ENCODE results near the gene SLCO3A1.
"Not testable (repeated sequence)": the region's sequence is repeated elsewhere in the genome, so short reads cannot be mapped to it uniquely, and the experiment has no call there.

SLCO3A1 gene

GRCh38 chr15:92062505-92062904 lies 209.0 kb downstream of the SLCO3A1 start:
- Histone ChIP-seq H4K8ac (ENCODE audit: low read depth, low read length) (no peak overlapping the region), H3K36me3 (ENCODE audit: control insufficient read depth in 1 of 2, insufficient read depth in 2 of 2, low read length in 2 of 2) (no peaks in the 10 kb centered on the region), H3K79me1 (ENCODE audit: low read length) (no peaks in the 10 kb centered on the region), H3K18ac (ENCODE audit: low read length) (no peak overlapping the region), H2AK5ac (ENCODE audit: low read length) (no peak overlapping the region), H2BK5ac (ENCODE audit: low read depth, low read length, poor library complexity) (no peak overlapping the region), H3K9ac (ENCODE audit: low read length) (no peak overlapping the region), H3K14ac (ENCODE audit: low read length) (no peak overlapping the region), H3K4me3 (ENCODE audit: low read depth, low read length) (no peak overlapping the region), H4K91ac (ENCODE audit: low read depth, low read length) (no peak overlapping the region), H4K12ac (ENCODE audit: low read depth, low read length) (no peak overlapping the region), H3K27me3 (ENCODE audit: insufficient read depth, low read length) (no peaks in the 10 kb centered on the region), H2BK120ac (ENCODE audit: insufficient read depth, low read length, poor library complexity) (no peak overlapping the region), H3K27ac (ENCODE audit: low read depth, low read length) (no peak overlapping the region), H3K4me1 (ENCODE audit: control insufficient read depth in 1 of 2, insufficient read depth in 2 of 2, low read length in 2 of 2) (no peaks in the 10 kb centered on the region), H3K4ac (ENCODE audit: low read depth, low read length) (no peak overlapping the region), H3K79me2 (ENCODE audit: control insufficient read depth, insufficient read depth, low read length, poor library complexity) (no peaks in the 10 kb centered on the region), H3K4me2 (ENCODE audit: low read length) (no peak overlapping the region), H2AFZ (ENCODE audit: insufficient read depth, low read length, poor library complexity) (no peak overlapping the region), H3K23ac (ENCODE audit: low read length) (no peak overlapping the region), H3K9me3 (ENCODE audit: insufficient read depth, low read depth, low read length) (no peaks in the 10 kb centered on the region), H2BK12ac (ENCODE audit: low read length) (no peak overlapping the region)
- no CpG with 5 or more reads among the region's 5 CpGs for WGBS (ENCODE audit: extremely low coverage, insufficient coverage, insufficient read length)
- DNase-seq, result no peak

- no peak for DNase-seq
- WGBS (ENCODE audit: extremely low coverage, insufficient coverage, insufficient read length), result no CpG with 5 or more reads among the region's 7 CpGs
Measured at GRCh38 chr15:92068121-92068520, 214.6 kb downstream of the SLCO3A1 start.

GRCh38 chr15:92069308-92070250 lies 216.1 kb downstream of the SLCO3A1 start:
- H3K27ac ChIP-seq (ENCODE audit: low read depth, low read length), result no peak overlapping the region
- no peak overlapping the region for H3K4me2 ChIP-seq (ENCODE audit: low read length)
- no peaks in the 10 kb centered on the region for H3K79me2 ChIP-seq (ENCODE audit: control insufficient read depth, insufficient read depth, low read length, poor library complexity)
- H3K14ac ChIP-seq (ENCODE audit: low read length), result no peak overlapping the region
- H3K27me3 ChIP-seq (ENCODE audit: insufficient read depth, low read length), result no peaks in the 10 kb centered on the region
- H3K79me1 ChIP-seq (ENCODE audit: low read length), result no peaks in the 10 kb centered on the region
- peak overlapping the region; percentile 34 for H4K8ac ChIP-seq (ENCODE audit: low read depth, low read length)
- H2AFZ ChIP-seq (ENCODE audit: insufficient read depth, low read length, poor library complexity), result no peak overlapping the region
- no CpG with 5 or more reads among the region's 20 CpGs for WGBS (ENCODE audit: extremely low coverage, insufficient coverage, insufficient read length)
- no peak overlapping the region for H3K18ac ChIP-seq (ENCODE audit: low read length)
- no peaks in the 10 kb centered on the region for H3K9me3 ChIP-seq (ENCODE audit: insufficient read depth, low read depth, low read length)
- H2BK120ac ChIP-seq (ENCODE audit: insufficient read depth, low read length, poor library complexity), result no peak overlapping the region
- no peaks in the 10 kb centered on the region for H3K36me3 ChIP-seq (ENCODE audit: control insufficient read depth in 1 of 2, insufficient read depth in 2 of 2, low read length in 2 of 2)
- H3K4ac ChIP-seq (ENCODE audit: low read depth, low read length), result no peak overlapping the region
- no peak overlapping the region for H2AK5ac ChIP-seq (ENCODE audit: low read length)
- no peak overlapping the region for H3K9ac ChIP-seq (ENCODE audit: low read length)
- peak; percentile 27 to 55 for DNase-seq
- H3K4me1 ChIP-seq (ENCODE audit: control insufficient read depth in 1 of 2, insufficient read depth in 2 of 2, low read length in 2 of 2), result peaks cover 0 to 3% of the 10 kb centered on the region in 2 experiments
- no peak overlapping the region for H4K12ac ChIP-seq (ENCODE audit: low read depth, low read length)
- H3K4me3 ChIP-seq (ENCODE audit: low read depth, low read length), result no peak overlapping the region
- no peak overlapping the region for H4K91ac ChIP-seq (ENCODE audit: low read depth, low read length)
- no peak overlapping the region for H2BK5ac ChIP-seq (ENCODE audit: low read depth, low read length, poor library complexity)
- no peak overlapping the region for H3K23ac ChIP-seq (ENCODE audit: low read length)
- H2BK12ac ChIP-seq (ENCODE audit: low read length), result no peak overlapping the region

More at GRCh38 chr15:92068121-92068520, 214.6 kb downstream of the SLCO3A1 start:
- Histone ChIP-seq H4K91ac (ENCODE audit: low read depth, low read length) (no peak overlapping the region), H4K8ac (ENCODE audit: low read depth, low read length) (no peak overlapping the region), H4K12ac (ENCODE audit: low read depth, low read length) (no peak overlapping the region), H3K9me3 (ENCODE audit: insufficient read depth, low read depth, low read length) (no peaks in the 10 kb centered on the region), H3K4ac (ENCODE audit: low read depth, low read length) (no peak overlapping the region), H2BK12ac (ENCODE audit: low read length) (no peak overlapping the region), H3K27ac (ENCODE audit: low read depth, low read length) (no peak overlapping the region), H2AK5ac (ENCODE audit: low read length) (no peak overlapping the region), H3K4me1 (ENCODE audit: control insufficient read depth in 1 of 2, insufficient read depth in 2 of 2, low read length in 2 of 2) (peaks cover 0 to 3% of the 10 kb centered on the region in 2 experiments), H3K4me2 (ENCODE audit: low read length) (no peak overlapping the region), H3K36me3 (ENCODE audit: control insufficient read depth in 1 of 2, insufficient read depth in 2 of 2, low read length in 2 of 2) (no peaks in the 10 kb centered on the region), H3K79me2 (ENCODE audit: control insufficient read depth, insufficient read depth, low read length, poor library complexity) (no peaks in the 10 kb centered on the region), H2BK120ac (ENCODE audit: insufficient read depth, low read length, poor library complexity) (no peak overlapping the region), H3K27me3 (ENCODE audit: insufficient read depth, low read length) (no peaks in the 10 kb centered on the region), H2BK5ac (ENCODE audit: low read depth, low read length, poor library complexity) (no peak overlapping the region), H3K79me1 (ENCODE audit: low read length) (no peaks in the 10 kb centered on the region), H3K4me3 (ENCODE audit: low read depth, low read length) (no peak overlapping the region), H3K9ac (ENCODE audit: low read length) (no peak overlapping the region), H3K18ac (ENCODE audit: low read length) (no peak overlapping the region), H2AFZ (ENCODE audit: insufficient read depth, low read length, poor library complexity) (no peak overlapping the region), H3K14ac (ENCODE audit: low read length) (no peak overlapping the region), H3K23ac (ENCODE audit: low read length) (no peak overlapping the region)

- H2AFZ ChIP-seq (ENCODE audit: insufficient read depth, low read length, poor library complexity); H3K79me1 ChIP-seq (ENCODE audit: low read length); H3K9ac ChIP-seq (ENCODE audit: low read length); H3K14ac ChIP-seq (ENCODE audit: low read length); H3K18ac ChIP-seq (ENCODE audit: low read length); H3K4me2 ChIP-seq (ENCODE audit: low read length); H3K4me3 ChIP-seq (ENCODE audit: low read depth, low read length); H3K4ac ChIP-seq (ENCODE audit: low read depth, low read length); H2BK12ac ChIP-seq (ENCODE audit: low read length); H3K23ac ChIP-seq (ENCODE audit: low read length); H2AK5ac ChIP-seq (ENCODE audit: low read length); H3K79me2 ChIP-seq (ENCODE audit: control insufficient read depth, insufficient read depth, low read length, poor library complexity); H3K27ac ChIP-seq (ENCODE audit: low read depth, low read length); H3K9me3 ChIP-seq (ENCODE audit: insufficient read depth, low read depth, low read length); H4K12ac ChIP-seq (ENCODE audit: low read depth, low read length); H3K4me1 ChIP-seq (ENCODE audit: control insufficient read depth in 1 of 2, insufficient read depth in 2 of 2, low read length in 2 of 2); DNase-seq; H2BK120ac ChIP-seq (ENCODE audit: insufficient read depth, low read length, poor library complexity); H4K91ac ChIP-seq (ENCODE audit: low read depth, low read length); H3K27me3 ChIP-seq (ENCODE audit: insufficient read depth, low read length); H2BK5ac ChIP-seq (ENCODE audit: low read depth, low read length, poor library complexity); H3K36me3 ChIP-seq (ENCODE audit: control insufficient read depth in 1 of 2, insufficient read depth in 2 of 2, low read length in 2 of 2): not testable (repeated sequence)
- WGBS (ENCODE audit: extremely low coverage, insufficient coverage, insufficient read length), result no CpG with 5 or more reads among the region's 8 CpGs
- peak overlapping the region; percentile 34 for H4K8ac ChIP-seq (ENCODE audit: low read depth, low read length)
Measured at GRCh38 chr15:92070251-92070650, 216.7 kb downstream of the SLCO3A1 start.
